ENCODE data around the gene OR52E4.

OR52E4 gene

GRCh38 chr11:5930614-5931013 lies 50.2 kb downstream of the OR52E4 start:
- no peak for DNase-seq (ENCODE audit: low spot score)
- TF ChIP-seq, protein P1, sequence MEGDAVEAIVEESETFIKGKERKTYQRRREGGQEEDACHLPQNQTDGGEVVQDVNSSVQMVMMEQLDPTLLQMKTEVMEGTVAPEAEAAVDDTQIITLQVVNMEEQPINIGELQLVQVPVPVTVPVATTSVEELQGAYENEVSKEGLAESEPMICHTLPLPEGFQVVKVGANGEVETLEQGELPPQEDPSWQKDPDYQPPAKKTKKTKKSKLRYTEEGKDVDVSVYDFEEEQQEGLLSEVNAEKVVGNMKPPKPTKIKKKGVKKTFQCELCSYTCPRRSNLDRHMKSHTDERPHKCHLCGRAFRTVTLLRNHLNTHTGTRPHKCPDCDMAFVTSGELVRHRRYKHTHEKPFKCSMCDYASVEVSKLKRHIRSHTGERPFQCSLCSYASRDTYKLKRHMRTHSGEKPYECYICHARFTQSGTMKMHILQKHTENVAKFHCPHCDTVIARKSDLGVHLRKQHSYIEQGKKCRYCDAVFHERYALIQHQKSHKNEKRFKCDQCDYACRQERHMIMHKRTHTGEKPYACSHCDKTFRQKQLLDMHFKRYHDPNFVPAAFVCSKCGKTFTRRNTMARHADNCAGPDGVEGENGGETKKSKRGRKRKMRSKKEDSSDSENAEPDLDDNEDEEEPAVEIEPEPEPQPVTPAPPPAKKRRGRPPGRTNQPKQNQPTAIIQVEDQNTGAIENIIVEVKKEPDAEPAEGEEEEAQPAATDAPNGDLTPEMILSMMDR (IDR thresholded peaks at IDR 0.05; ENCODE audit: borderline replicate concordance, control extremely low read depth, extremely low read depth, insufficient read depth, missing control alignments), result no peak
- in situ Hi-C loops (cut with MboI; ENCODE audit: low sequenced_read_pairs, unreplicated experiment), result no loop called here

- in situ Hi-C loops (cut with MboI; ENCODE audit: low sequenced_read_pairs, unreplicated experiment), result no loop called here
- no peak for DNase-seq (ENCODE audit: low spot score)
- TF ChIP-seq, protein P1 (IDR thresholded peaks at IDR 0.05; ENCODE audit: borderline replicate concordance, control extremely low read depth, extremely low read depth, insufficient read depth, missing control alignments), result no peak
Observed at GRCh38 chr11:5931061-5931460, 50.6 kb downstream of the OR52E4 start.

GRCh38 chr11:5932671-5933070 lies 52.2 kb downstream of the OR52E4 start:
- in situ Hi-C loops (cut with MboI; ENCODE audit: low sequenced_read_pairs, unreplicated experiment), result no loop called here
- TF ChIP-seq, protein P1 (IDR thresholded peaks at IDR 0.05; ENCODE audit: borderline replicate concordance, control extremely low read depth, extremely low read depth, insufficient read depth, missing control alignments), result no peak
- DNase-seq (ENCODE audit: low spot score), result no peak

DNA sequence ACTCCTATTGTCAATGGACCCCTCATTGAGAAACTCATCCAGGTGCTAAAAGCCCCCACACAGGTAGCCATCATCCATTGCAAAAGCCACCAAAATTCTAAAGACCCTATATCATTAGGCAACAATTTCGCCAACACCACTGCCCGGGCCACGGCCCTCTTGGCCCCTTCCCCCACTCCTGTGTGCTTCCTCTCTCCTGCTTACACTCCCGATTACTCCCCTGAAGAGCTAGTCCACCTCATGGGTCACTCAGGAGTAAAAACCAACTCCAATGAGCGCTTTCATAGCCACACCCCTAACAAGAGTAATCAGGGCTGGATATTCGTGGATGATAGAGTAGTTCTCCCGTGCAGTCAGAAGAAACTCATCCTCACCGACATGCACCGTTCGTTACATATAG lies 52.7 kb downstream of the OR52E4 start:
- DNase-seq (ENCODE audit: low spot score), result no peak
- in situ Hi-C loops (cut with MboI; ENCODE audit: low sequenced_read_pairs, unreplicated experiment), result no loop called here
- TF ChIP-seq, protein P1 (IDR thresholded peaks at IDR 0.05; ENCODE audit: borderline replicate concordance, control extremely low read depth, extremely low read depth, insufficient read depth, missing control alignments), result no peak

Data from GM13976 (cell line).